ENCODE data around the gene UROC1. TPM values are rescaled to one million over a fixed set of nuclear protein-coding genes. Genes with fewer than 3 reads are reported as not detected.

Gene UROC1
- total and polyA plus RNA-seq, 2 of the 4 experiments (the other 2 are of a cell fraction) = not detected

DNA sequence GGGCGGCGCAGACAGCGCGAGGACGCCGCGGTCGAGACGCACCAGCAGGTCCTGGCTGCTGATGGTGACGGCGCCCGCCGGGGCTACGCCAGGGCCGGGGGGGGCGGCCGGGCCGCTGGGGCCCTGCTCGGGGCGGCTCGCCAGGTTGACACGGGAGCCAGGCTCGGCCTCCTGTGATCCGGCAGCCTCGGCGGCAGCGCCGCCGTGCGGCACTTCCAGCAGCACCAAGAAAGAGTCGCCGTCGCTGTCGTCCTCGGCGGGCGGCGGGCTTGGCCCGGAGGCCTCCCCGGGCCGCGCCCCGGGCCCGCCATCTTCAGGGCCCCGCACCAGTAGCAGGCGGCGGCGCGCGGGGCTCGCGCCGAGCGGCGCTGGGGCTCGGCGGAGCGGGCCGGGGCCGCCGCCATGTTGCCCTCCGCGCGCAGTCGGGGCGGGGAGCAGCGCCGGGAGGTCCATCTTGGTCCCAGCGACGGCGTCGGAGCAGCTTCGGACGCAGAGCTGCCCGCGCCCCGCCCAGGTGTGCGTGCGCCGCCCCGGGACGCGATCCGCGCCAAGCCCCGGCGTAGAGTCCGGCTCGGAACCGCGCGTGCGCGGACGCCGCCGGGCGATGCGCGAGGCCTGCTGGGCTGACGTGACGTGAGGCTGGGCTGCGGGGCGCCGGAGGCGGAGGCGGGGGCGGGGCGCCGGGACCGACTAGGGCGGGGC is 42.0 kb downstream of the UROC1 start, which contains the start of gene ZXDC (continued):
- TF ChIP-seq, protein P1, sequence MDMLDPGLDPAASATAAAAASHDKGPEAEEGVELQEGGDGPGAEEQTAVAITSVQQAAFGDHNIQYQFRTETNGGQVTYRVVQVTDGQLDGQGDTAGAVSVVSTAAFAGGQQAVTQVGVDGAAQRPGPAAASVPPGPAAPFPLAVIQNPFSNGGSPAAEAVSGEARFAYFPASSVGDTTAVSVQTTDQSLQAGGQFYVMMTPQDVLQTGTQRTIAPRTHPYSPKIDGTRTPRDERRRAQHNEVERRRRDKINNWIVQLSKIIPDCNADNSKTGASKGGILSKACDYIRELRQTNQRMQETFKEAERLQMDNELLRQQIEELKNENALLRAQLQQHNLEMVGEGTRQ (IDR thresholded peaks at IDR 0.05; ENCODE audit: low read depth, low read length) = no peak

GRCh38 chr3:126474498-126475412 is 42.8 kb downstream of the UROC1 start:
- H2AFZ ChIP-seq (replicated peaks; ENCODE audit: low read length, poor library complexity) = peak overlapping the region; percentile 82
- ChIA-PET CTCF (no interaction called here), POLR2A (ENCODE audit: unreplicated experiment) (no interaction called here)
- H3K9ac ChIP-seq (ENCODE audit: low read depth, low read length) = peak overlapping the region; percentile 66
- peak overlapping the region; percentile 4 for H2AK9ac ChIP-seq (replicated peaks; ENCODE audit: low read depth, low read length, poor library complexity)
- H3K18ac ChIP-seq (ENCODE audit: low read depth, low read length) = no peak overlapping the region
- H3K23ac ChIP-seq (ENCODE audit: low read depth, low read length) = peak overlapping the region; percentile 68
- WGBS, 2 experiments (ENCODE audit: extremely low coverage in 2 of 2, insufficient read length in 1 of 2) = 5% methylated on average over 41 of the region's 72 CpGs; no CpG with 5 or more reads in 1 of the 2 experiments
- no peak overlapping the region for H4K5ac ChIP-seq (ENCODE audit: low read depth, low read length)
- no peaks in the 10 kb centered on the region for H3K27me3 ChIP-seq (ENCODE audit: control insufficient read depth, insufficient read depth, low read length)
- H2BK15ac ChIP-seq (ENCODE audit: low read depth, low read length) = no peak overlapping the region
- dilution Hi-C loops (cut with HindIII; ENCODE audit: low sequenced_read_pairs, unreplicated experiment) = no loop called here
- no TSS peak for BruUV-seq (replicated peaks)
- H2BK5ac ChIP-seq (ENCODE audit: low read depth, low read length, poor library complexity, severe bottlenecking) = no peak overlapping the region
- peaks cover 16% of the 10 kb centered on the region for H3K4me1 ChIP-seq (ENCODE audit: control insufficient read depth, insufficient read depth, low read length)
- peaks cover 37 to 50% of the 10 kb centered on the region in 2 experiments for H3K79me1 ChIP-seq (ENCODE audit: low read depth in 1 of 2, low read length in 2 of 2)
- H2AK5ac ChIP-seq (ENCODE audit: low read depth, low read length) = peak overlapping the region; percentile 24; the same call in 1 of the 2 replicates
- peaks cover 17% of the 10 kb centered on the region for H3K36me3 ChIP-seq (ENCODE audit: control insufficient read depth, insufficient read depth, low read length)
- peak overlapping the region; percentile 77 for H3K4me3 ChIP-seq (ENCODE audit: insufficient read depth, low read depth, low read length)
- H3K9me3 ChIP-seq (ENCODE audit: control insufficient read depth, insufficient read depth, low read length) = no peaks in the 10 kb centered on the region
- intact Hi-C loops (cut with micrococcal nuclease) = loop anchor here (5.0 to 10.0 kb wide), 2 partner anchors 217 to 340 kb away; no protein-coding TSS in a partner anchor
- no peak overlapping the region for H4K91ac ChIP-seq (ENCODE audit: insufficient read depth, low read depth, low read length)
- peak; percentile 0 for ATAC-seq (ENCODE audit: low read depth)
- peak; percentile 35 for DNase-seq
- peaks cover 26% of the 10 kb centered on the region for H3K9me1 ChIP-seq (ENCODE audit: insufficient read depth, low read length)
- TF ChIP-seq CHD1 (IDR thresholded peaks at IDR 0.05; ENCODE audit: low read depth, low read length) (no peak; the same call in 1 of the 2 replicates), RAD21 (IDR thresholded peaks at IDR 0.05; ENCODE audit: low read length) (no peak), BHLHE40 (IDR thresholded peaks at IDR 0.05; ENCODE audit: low read depth, low read length) (no peak), FOS (IDR thresholded peaks at IDR 0.05; ENCODE audit: low read depth, low read length) (no peak), MXI1 (IDR thresholded peaks at IDR 0.05; ENCODE audit: borderline replicate concordance, low read depth, low read length) (no peak), CEBPB (IDR thresholded peaks at IDR 0.05; ENCODE audit: low read depth, low read length) (no peak), POLR2A (IDR thresholded peaks at IDR 0.05; ENCODE audit: low read depth, low read length) (no peak), MAFK (IDR thresholded peaks at IDR 0.05; ENCODE audit: low read depth, low read length) (no peak)
- no peak overlapping the region for H4K8ac ChIP-seq (ENCODE audit: low read depth in 2 of 2, low read length in 2 of 2)
- peak overlapping the region; percentile 46 for H3K27ac ChIP-seq (ENCODE audit: insufficient read depth, low read length)
- H3K4me2 ChIP-seq (ENCODE audit: low read depth, low read length) = peak overlapping the region; percentile 99
- peaks cover 38% of the 10 kb centered on the region for H4K20me1 ChIP-seq (ENCODE audit: insufficient read depth, low read length)
- in situ Hi-C loops (cut with MboI; ENCODE audit: low sequenced_read_pairs) = no loop called here
- no peak overlapping the region for H2BK120ac ChIP-seq (ENCODE audit: low read depth, low read length)
- H2BK20ac ChIP-seq (ENCODE audit: low read depth, low read length) = no peak overlapping the region
- H3K14ac ChIP-seq (replicated peaks; ENCODE audit: low read depth, low read length) = peak overlapping the region; percentile 45; the same call in 1 of the 2 replicates
- H3K4ac ChIP-seq (ENCODE audit: low read depth, low read length) = peak overlapping the region; percentile 20; the same call in 1 of the 2 replicates
- H3K56ac ChIP-seq (ENCODE audit: extremely low read depth, insufficient read depth, low read length) = peak overlapping the region; percentile 26; the same call in 1 of the 2 replicates
